Activated naive CD4-positive, alpha-beta T cell treated with Interleukin-2 at 50 U/mL for 16 hours (primary cell): ENCODE measurements around the gene HERC6.
"Not testable (repeated sequence)": the region's sequence is repeated elsewhere in the genome, so short reads cannot be mapped to it uniquely, and the experiment has no call there.

Experiments used
- DNase-seq: peaks from one replicate; pipeline ENCODE4 v3.0.0-alpha.2; 2020

The HERC6 gene

GRCh38 chr4:88396681-88397080, 18.0 kb downstream of the HERC6 start:
- no peak for DNase-seq

- no peak for DNase-seq
Measured at GRCh38 chr4:88398381-88398780, 19.7 kb downstream of the HERC6 start.

DNA sequence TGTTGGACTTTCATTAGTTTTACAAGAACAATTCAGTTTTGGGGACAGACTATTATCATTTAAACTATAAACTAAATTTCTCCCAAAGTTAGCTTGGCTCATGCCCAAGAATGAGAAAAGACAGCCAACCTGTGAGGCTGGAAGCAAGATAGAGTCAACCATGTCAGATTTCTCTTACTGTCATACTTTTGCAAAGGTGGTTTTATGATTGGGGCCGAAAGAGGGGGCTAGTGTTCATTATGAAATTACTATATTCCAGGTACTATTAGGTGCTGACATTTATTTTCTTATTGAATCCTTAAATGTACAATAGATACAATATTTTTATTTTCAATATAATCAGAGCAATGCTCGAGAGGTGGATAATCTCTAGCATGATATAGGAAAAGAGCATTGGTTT, 30.6 kb downstream of the HERC6 start:
- DNase-seq: no peak

GRCh38 chr4:88409789-88410188, 31.1 kb downstream of the HERC6 start:
- DNase-seq: no peak

- no peak for DNase-seq
Measured at GRCh38 chr4:88411491-88412096, 32.9 kb downstream of the HERC6 start.

- DNase-seq: no peak
Measured at GRCh38 chr4:88413801-88414200, 35.1 kb downstream of the HERC6 start.

GRCh38 chr4:88414755-88415154, 36.1 kb downstream of the HERC6 start:
- DNase-seq: no peak

DNA sequence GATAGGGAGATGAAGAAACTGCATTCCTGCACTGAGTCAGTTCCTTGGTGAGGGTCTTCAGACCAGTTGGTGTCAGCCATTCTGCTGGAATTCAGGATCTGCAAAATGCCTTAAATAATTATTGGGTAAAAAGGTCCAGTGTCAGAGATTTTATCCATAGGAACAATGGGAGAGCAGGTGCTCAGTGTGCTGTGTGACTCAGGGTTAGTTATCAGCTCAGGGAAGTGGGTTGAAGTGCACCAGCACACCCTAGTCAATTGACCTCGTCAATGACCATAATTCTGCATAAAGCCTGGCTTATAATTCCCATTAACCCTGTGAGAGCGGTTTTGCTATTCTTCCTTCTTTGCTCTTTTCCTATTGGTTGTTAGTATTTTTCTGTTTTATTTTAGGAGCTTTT, 37.3 kb downstream of the HERC6 start:
- no peak for DNase-seq

DNA sequence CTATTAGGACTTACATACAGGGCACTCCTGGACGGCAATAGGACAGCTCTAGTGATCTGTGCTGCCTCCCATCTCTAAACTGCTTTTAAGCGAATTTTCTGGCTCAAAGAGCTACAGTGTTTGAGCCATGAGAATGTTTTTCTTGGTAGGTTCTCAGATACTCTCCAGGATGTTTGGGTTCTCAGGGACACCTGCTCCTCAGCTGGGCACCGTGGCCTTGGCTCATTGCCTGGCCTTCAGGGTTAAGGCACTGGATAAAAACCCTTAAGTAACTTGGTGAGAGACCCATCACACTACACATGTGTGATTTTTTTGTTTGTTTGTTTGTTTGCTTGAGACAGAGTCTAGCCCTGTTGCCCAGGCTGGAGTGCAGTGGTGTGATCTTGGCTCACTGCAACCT, 39.8 kb downstream of the HERC6 start:
- no peak for DNase-seq

GRCh38 chr4:88419874-88420273, 41.2 kb downstream of the HERC6 start:
- no peak for DNase-seq

- no peak for DNase-seq
Measured at GRCh38 chr4:88420844-88421243, 42.2 kb downstream of the HERC6 start.

GRCh38 chr4:88422403-88422802, 43.8 kb downstream of the HERC6 start:
- no peak for DNase-seq

- DNase-seq: no peak
Measured at GRCh38 chr4:88429401-88429800, 50.7 kb downstream of the HERC6 start.

DNA sequence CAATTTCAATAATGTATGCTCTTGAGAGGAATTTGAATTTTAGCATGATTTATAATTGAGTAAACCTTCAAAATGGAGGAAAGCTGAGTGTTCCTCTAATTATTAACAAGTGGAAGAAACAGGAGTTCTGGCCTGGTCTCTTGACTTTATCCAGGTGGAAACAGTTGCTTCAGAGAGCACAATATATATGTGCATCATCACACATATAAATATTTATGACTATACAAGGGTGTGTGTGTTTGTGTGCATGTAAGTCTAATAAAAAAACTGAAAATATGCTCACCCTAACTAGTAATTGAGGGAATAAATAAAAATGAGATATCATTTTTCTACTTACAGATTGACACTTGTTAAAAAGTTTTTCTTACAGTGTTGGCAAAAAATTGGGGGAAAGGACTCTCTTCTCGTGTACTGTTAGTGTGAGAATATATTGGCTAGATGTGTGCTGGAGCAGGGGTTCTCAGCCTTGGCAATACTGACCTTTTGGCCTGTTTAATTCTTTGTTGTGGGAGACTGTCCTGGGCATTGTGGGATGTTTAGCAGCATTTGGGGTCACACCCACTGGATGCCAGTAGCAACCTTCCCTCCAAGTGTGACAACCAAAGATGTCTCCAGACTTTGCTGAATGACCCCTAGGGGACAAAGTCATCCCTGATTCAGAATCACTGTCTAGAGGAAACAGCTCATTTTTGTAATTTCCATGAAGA, 57.5 kb downstream of the HERC6 start:
- DNase-seq: no peak

- DNase-seq: not testable (repeated sequence)
Measured at GRCh38 chr4:88437873-88438272, 59.2 kb downstream of the HERC6 start.

- DNase-seq: no peak
Measured at GRCh38 chr4:88439161-88439760, 60.6 kb downstream of the HERC6 start.

DNA sequence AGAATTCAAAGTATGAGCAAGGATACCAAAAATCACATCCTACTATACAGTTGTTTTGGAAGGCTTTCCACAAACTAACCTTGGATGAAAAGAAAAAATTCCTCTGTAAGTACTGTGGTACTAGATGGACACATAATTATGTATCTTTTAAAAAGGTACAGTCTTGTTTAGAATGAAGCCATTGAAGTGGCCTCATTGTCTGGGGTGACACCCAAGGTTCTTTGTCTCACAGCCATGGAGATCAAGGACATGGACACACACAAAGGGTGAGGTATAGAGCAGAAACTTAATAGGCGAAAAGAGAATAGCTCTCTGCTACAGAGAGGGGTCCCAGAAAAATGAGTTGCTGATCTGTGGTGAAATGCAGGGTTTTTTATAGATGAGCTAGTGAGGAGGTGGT, 61.5 kb downstream of the HERC6 start:
- no peak for DNase-seq

DNA sequence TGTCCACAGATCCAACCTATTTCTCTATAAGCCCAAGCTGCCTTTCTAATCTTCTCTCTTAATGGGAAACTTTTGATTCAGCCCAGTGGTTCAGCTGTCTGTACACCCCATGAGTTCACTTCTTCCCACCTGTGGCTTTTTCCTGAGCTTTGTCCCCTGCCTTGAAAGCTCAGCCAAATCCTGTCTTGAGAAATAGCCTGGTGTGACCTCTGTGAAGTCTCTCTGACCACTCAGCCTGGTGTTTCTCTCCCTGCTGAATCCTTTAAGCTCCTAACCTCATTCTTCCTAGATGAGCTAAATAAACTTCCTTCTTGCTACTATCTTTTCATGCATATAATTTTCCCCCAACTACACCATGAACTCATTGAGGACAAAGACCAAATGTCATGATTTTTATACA, 63.0 kb downstream of the HERC6 start:
- DNase-seq: no peak

GRCh38 chr4:88442689-88443191, 64.1 kb downstream of the HERC6 start:
- no peak for DNase-seq

GRCh38 chr4:88443486-88443885, 64.8 kb downstream of the HERC6 start:
- DNase-seq: no peak

DNA sequence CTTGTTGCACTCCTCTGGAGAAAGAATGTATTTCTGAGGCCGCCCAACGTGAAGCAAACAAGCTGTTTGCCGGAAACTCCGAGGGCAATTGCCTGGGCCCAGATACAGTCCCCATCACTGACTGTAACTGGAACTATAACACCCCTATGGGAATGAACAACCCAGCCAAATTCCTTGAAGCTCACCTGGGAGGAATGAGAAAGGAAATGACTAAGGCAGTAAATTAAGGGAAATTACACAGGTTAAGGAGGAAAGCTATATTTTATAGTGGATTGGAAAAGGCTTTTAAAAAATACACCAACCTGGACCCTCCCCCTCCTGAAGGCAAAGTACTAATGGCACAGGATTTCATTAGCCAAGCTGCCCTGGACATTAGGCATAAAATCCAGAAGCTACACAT, 66.6 kb downstream of the HERC6 start:
- DNase-seq: no peak

- no peak for DNase-seq
Measured at GRCh38 chr4:88446124-88446523, 67.5 kb downstream of the HERC6 start.

DNA sequence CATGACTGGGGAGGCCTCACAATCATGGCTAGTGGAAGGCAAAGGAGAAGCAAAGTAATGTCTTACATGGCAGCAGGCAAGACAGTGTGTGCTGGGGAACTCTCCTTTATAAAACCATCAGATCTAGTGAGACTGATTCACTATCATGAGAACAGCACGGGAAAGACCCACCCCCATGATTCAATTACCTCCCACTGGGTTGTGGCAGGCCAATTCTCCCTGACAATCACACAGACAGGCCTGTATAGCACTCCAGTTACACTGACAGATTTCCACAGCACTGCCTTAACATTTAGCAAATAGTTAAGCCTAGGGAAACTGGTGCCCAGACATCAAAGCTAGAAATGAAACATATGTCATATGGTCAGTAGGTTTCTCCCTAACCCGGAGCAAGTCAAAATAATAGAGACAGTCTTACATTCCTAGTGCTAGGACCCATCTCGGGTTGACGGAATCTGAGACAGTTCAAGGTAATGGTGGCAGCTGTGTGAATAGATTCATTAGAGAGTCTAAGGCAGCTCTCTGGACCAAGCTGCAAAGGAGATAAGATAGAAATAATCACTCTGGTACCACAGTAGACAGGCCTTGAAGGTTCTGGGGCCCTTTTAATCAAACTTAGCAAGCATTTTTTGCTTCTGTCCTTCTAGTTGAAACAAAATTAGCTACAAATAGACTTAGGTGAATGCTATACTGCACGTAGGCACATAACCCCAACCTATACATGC, 68.9 kb downstream of the HERC6 start:
- no peak for DNase-seq
